ENCODE measurements around the gene KLHDC8A.

DNA sequence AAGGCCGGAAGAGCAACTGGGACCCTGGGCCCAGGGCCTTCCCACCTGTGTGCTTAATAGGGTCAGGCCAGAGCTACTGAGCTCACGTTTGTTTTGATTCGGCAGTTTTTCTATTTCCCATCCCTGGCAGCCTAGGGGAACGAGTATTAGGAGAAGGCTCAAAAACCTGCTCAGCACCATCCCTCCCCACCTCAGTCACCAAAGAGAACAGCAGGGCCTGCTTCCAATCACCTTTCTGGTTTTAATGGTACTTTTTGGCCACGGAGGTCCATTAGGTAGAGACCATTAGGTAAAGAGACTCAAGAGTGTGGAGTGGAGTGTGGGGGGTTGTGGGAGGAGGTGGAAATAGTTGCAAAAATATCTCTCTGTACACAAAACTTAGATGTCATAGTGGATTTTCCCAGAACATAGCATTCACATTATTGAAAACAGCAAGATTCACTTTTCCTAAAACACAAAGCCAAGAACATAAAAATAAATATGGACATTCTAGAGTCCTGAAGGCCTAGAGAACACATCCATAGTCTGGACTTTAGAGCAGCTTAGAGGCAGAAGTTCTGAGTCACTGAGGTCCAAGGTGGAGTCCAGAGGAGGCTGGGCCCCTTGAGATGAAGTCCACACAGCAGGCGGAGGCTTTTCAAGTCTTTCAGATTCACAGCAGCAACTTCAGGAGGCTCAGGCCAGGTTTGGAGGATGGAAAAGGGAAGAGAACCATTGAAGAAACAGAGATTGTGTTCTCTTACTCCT lies 54.7 kb downstream of the KLHDC8A start:
- TF ChIP-seq, protein P1, sequence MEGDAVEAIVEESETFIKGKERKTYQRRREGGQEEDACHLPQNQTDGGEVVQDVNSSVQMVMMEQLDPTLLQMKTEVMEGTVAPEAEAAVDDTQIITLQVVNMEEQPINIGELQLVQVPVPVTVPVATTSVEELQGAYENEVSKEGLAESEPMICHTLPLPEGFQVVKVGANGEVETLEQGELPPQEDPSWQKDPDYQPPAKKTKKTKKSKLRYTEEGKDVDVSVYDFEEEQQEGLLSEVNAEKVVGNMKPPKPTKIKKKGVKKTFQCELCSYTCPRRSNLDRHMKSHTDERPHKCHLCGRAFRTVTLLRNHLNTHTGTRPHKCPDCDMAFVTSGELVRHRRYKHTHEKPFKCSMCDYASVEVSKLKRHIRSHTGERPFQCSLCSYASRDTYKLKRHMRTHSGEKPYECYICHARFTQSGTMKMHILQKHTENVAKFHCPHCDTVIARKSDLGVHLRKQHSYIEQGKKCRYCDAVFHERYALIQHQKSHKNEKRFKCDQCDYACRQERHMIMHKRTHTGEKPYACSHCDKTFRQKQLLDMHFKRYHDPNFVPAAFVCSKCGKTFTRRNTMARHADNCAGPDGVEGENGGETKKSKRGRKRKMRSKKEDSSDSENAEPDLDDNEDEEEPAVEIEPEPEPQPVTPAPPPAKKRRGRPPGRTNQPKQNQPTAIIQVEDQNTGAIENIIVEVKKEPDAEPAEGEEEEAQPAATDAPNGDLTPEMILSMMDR (conservative IDR thresholded peaks at IDR 0.05 in 1 of 2, IDR thresholded peaks at IDR 0.05 in 1 of 2; ENCODE audit: low read depth in 1 of 2, low read length in 2 of 2) = no peak
- TF ChIP-seq EZH2 (IDR thresholded peaks at IDR 0.05; ENCODE audit: low read length, missing control alignments) = no peak
